SU-DHL-6 (cell line): ENCODE results near the gene TMEM221.

Experiments
- EZH2phosphoT487 ChIP-seq: fragments of 200-600 bp; sonication (generic), shearing (Covaris generic); conservative IDR thresholded peaks from 2 replicates; pipeline ENCODE4 v1.6.1; 2018; ENCODE audit warnings: mild to moderate bottlenecking, antibody characterized with exemption, low read length, moderate library complexity, mixed read lengths
- TF ChIP-seq, protein P1 (sequence below): fragments of 200-600 bp; sonication (generic); IDR thresholded peaks from one replicate; pipeline ENCODE4 v1.5.1; 2017; ENCODE audit warnings: antibody characterized with exemption, mild to moderate bottlenecking, low read length, moderate library complexity; ENCODE audit not compliant: insufficient read depth, poor library complexity, severe bottlenecking

DNA sequence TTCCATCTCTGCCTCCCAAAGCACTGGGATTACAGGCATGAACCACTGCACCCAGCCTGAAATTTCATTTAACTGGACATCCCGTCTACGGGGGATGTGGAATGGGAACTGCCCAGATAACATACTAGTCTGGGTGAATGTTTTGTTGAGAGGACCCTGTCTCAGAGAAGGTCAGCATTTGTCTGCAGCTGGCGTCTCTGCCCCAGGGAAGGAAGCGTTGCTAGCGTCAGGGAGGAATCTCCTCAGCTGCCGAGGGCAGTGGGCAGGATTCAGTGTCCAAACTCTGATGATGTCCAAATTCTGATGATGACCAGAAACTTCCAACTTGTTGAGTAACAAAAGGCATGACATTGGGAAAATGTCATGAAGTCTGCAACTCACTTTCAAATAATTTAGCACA is 9.1 kb upstream of the TMEM221 start:
- TF ChIP-seq, protein P1, sequence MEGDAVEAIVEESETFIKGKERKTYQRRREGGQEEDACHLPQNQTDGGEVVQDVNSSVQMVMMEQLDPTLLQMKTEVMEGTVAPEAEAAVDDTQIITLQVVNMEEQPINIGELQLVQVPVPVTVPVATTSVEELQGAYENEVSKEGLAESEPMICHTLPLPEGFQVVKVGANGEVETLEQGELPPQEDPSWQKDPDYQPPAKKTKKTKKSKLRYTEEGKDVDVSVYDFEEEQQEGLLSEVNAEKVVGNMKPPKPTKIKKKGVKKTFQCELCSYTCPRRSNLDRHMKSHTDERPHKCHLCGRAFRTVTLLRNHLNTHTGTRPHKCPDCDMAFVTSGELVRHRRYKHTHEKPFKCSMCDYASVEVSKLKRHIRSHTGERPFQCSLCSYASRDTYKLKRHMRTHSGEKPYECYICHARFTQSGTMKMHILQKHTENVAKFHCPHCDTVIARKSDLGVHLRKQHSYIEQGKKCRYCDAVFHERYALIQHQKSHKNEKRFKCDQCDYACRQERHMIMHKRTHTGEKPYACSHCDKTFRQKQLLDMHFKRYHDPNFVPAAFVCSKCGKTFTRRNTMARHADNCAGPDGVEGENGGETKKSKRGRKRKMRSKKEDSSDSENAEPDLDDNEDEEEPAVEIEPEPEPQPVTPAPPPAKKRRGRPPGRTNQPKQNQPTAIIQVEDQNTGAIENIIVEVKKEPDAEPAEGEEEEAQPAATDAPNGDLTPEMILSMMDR = no peak
- TF ChIP-seq EZH2phosphoT487 = no peak
